GM13976 (cell line): ENCODE results near the gene ABCC11.

Source experiments
- DNase-seq: peaks from one replicate; pipeline ENCODE4 v3.0.0; 2012; ENCODE audit warnings: low spot score
- in situ Hi-C: fragments of 300-500 bp; cut with MboI; formaldehyde crosslinking; loops from one replicate; pipeline ENCODE4 v1.12.0; 2022; ENCODE audit warnings: low sequenced_read_pairs, mixed read lengths, inconsistent platforms; ENCODE audit not compliant: unreplicated experiment
- TF ChIP-seq, protein P1 (sequence below): IDR thresholded peaks from 2 replicates; pipeline ENCODE4 v1.5.1; 2012; ENCODE audit warnings: borderline replicate concordance, mild to moderate bottlenecking; ENCODE audit not compliant: insufficient read depth; ENCODE audit errors: extremely low read depth, missing control alignments, control extremely low read depth

The ABCC11 gene

DNA sequence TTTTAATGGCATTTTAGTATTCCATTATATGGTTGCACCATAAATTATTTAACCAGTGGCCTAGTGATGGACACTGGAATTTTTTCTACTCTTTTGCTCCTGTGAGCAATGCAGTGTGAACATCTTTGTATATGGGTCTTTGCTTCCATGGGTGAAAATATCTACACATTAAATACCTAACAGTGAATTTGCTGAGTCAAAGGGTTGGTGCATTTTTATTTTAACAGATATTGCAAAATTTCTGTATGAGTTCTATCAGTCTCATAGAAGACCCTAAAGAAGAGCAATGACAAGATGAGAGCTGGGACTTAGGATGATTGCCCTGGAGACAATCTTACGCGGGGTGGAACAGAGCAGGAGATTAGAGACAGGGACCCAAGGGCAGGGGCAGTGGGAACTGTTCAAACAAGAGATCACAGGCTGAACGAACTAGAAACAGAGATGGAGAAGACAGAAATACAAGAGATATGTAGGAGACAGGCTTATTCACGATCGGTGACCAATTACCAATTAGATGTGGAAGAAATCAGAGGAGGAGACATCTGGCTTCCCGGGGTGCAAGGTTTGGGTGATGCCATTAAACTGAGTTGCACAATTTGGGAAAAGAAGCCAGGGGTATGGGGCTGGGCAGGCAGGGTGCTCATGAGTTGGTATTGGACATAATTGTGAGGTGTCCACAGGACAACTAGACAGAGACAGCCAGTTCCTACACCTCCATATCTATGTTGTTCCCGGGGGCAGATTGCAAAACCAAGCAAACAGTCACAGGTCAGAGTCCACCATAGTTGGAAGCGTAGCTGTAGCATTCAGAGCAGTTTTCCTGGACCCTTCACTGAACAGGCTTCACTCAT, 43.1 kb downstream of the ABCC11 start:
- DNase-seq = no peak
- TF ChIP-seq, protein P1, sequence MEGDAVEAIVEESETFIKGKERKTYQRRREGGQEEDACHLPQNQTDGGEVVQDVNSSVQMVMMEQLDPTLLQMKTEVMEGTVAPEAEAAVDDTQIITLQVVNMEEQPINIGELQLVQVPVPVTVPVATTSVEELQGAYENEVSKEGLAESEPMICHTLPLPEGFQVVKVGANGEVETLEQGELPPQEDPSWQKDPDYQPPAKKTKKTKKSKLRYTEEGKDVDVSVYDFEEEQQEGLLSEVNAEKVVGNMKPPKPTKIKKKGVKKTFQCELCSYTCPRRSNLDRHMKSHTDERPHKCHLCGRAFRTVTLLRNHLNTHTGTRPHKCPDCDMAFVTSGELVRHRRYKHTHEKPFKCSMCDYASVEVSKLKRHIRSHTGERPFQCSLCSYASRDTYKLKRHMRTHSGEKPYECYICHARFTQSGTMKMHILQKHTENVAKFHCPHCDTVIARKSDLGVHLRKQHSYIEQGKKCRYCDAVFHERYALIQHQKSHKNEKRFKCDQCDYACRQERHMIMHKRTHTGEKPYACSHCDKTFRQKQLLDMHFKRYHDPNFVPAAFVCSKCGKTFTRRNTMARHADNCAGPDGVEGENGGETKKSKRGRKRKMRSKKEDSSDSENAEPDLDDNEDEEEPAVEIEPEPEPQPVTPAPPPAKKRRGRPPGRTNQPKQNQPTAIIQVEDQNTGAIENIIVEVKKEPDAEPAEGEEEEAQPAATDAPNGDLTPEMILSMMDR = no peak
- in situ Hi-C loops = no loop called here

DNA sequence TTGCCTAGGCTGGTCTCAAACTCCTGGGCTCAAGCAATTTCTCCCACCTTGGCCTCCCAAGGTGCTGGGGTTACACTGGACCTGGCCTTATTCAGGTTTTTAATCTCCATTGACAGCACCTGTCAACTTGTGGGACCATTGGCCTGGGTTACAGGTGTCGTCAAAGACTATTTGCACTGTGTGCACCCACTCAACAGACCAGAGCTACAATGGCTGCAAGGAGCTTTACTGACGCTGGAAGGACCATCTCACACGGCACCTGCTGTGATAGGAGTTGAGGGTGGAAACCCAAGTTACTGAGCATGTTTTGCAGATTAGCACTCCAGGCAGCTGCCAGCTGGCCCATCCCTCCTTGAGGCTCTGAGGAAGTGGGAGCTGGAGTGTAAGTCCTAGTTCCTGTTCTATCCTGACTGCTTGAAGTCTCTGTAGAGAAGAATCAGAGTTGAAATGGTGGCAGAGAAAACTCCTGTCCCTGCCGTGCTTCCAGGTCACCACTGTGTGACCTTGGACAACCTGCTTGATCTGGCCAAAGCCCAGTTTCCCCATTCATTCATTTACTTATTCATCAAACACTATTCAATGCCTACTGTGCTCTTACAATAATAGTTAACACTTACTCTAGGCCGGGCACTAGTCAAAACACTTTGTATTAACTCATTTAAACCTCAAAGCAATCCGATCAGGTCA, 45.7 kb downstream of the ABCC11 start:
- TF ChIP-seq, protein P1 = no peak
- in situ Hi-C loops = no loop called here
- no peak for DNase-seq

DNA sequence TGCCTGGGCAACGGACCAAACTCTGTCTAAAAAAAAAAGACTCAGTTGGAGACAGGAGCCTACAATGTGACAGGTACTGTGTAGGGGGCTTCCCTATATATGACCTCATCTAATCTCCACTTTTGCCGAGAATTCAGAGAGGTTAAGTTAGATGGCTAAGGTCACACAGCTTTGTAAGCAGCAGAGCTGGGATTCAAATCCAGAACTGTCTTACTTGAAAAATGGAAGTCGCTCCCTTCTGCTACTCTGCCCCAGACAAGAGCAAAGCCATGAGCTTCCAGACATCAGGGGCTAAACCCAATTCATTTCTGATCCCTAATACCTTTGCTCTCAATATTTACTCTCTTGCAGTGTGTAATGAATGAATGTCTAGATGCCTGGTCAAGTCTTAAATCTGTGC, 50.0 kb downstream of the ABCC11 start:
- TF ChIP-seq, protein P1 = no peak
- in situ Hi-C loops = loop anchor here (10.0 kb wide), 1 partner anchor 62 kb away; no protein-coding TSS in a partner anchor
- no peak for DNase-seq

DNA sequence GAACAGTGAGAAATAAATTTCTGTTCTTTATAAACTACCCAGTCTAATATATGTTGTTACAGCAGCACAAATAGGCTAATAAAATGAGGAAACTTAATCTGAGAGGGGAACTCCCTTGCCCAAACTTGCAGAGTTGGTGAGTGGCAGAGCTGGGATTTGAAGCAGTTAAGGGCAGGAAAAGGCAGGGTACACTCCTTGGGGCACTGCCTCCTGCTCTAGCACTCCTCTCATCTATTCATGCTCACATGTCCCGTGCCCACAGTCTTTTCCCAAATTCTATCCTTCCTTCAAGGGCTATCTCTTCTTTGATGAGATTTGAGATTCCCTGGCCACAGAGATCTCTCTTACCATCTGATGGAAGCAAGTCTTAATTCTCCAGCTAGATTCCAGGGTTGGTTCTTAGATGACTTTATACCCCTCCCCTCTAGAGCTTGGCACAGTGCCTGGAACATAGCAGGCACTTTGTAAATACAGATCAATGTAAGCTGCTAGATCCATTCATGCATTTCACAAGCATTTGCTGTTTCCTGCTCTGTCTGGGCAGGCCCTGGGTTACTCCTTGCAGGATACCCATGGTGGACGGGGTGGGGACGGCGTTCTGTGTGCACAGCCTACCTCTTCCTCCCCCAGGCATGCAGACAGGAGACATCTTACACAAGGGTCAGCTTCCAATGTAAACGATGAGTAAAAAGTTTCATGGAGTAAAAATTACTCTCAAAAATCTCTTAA, 52.3 kb downstream of the ABCC11 start:
- TF ChIP-seq, protein P1 = no peak
- in situ Hi-C loops = loop anchor here (10.0 kb wide), 1 partner anchor 60 kb away; no protein-coding TSS in a partner anchor
- no peak for DNase-seq

DNA sequence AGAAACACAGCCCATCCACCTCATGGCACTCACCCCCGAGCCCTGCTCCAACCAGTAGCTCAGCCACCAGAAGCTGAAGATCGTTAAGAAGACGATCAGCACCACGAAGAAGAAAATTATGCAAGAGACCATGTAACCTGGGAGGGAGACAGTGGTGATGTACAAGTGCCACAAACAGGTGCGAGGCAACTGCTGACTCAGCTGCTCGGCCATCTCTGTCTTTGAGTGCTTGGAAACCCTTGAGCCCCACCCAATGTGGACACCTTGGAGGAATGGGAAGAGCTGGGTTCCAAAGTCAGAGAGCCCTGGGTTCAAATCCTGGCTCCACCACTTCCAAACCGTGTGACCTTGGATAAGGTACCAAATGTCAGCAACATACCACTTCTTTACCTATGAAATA, 53.5 kb downstream of the ABCC11 start:
- TF ChIP-seq, protein P1 = no peak
- in situ Hi-C loops = loop anchor here (10.0 kb wide), 1 partner anchor 59 kb away; no protein-coding TSS in a partner anchor
- DNase-seq = no peak

DNA sequence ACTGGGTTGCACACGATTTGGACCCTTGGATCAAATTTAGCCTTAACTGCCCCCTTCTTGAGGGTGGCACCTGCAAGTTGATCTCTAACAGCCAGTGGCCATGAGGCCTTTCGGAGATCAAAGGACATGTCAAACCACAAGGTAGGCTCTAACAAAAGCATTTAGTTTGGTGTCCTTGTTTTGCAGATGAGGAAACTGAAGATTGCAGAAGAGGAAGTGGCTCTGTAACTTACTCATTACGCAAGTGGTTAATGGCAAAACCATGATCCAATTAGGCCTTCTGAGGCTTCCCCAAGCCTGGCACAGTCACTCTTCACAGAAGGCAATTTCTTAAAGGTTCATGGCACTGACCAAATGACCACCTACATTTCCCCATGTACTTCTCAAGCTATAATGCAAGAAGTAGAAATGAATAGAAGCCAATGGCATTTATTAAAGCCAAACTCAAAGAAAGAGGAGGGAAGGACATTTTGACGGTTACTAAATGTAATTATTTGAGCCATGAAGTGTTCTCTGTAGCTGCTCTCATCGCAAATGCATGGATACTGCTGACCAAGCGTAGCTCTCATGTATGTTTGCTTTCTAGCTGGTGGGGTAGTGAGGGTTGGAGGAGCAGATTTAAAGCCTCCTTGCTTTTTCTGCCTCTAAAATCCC, 58.8 kb downstream of the ABCC11 start:
- TF ChIP-seq, protein P1 = no peak
- in situ Hi-C loops = no loop called here
- DNase-seq = peak; percentile 58
